Tibial nerve (tissue), 4 donors: ENCODE data around the gene GLI1. TPM values are rescaled to one million over a fixed set of nuclear protein-coding genes. Genes with fewer than 3 reads are reported as not detected.
"Not testable (repeated sequence)": the region's sequence is repeated elsewhere in the genome, so short reads cannot be mapped to it uniquely, and the experiment has no call there.

Experiments
- DNase-seq, 2 donors: peaks; one replicate each; pipeline ENCODE4 v3.0.0-alpha.2; 2019; ENCODE audit warnings: low spot score in 2 of 2
- H3K27ac ChIP-seq, 4 donors: fragments of 200-600 bp; sonication (generic) in 3 of 4; one replicate each; pipeline ENCODE4 v1.5.1; 2017 to 2019; ENCODE audit warnings: mild to moderate bottlenecking in 1 of 4
- H3K27me3 ChIP-seq, 2 donors: fragments of 200-600 bp; sonication (generic) in 1 of 2; one replicate each; pipeline versions ENCODE4 v1.5.1 to v1.6.0; 2017 to 2019
- H3K36me3 ChIP-seq, 3 donors: fragments of 200-600 bp; sonication (generic); one replicate each; pipeline ENCODE4 v1.5.1; 2018 to 2019
- H3K4me1 ChIP-seq, 4 donors: fragments of 200-600 bp; sonication (generic) in 3 of 4; one replicate each; pipeline ENCODE4 v1.5.1; 2017 to 2019
- H3K4me3 ChIP-seq, 4 donors: fragments of 200-600 bp; sonication (generic) in 3 of 4; one replicate each; pipeline ENCODE4 v1.5.1; 2017 to 2019; ENCODE audit warnings: mild to moderate bottlenecking in 1 of 4, moderate library complexity in 1 of 4
- H3K9me3 ChIP-seq, 4 donors: fragments of 200-600 bp; sonication (generic) in 3 of 4; one replicate each; pipeline ENCODE4 v1.5.1; 2017 to 2019
- CTCF ChIP-seq, 5 experiments: fragments of 200-600 bp in 3 of 5; fragments of 450-650 bp in 2 of 5; sonication (generic) in 3 of 5; IDR thresholded peaks; one replicate each; pipeline ENCODE4 v1.5.1; 2016 to 2019; ENCODE audit warnings: antibody characterized with exemption in 5 of 5, mild to moderate bottlenecking in 3 of 5, moderate library complexity in 2 of 5
- EP300 ChIP-seq, 2 donors: sonication (generic); formaldehyde crosslinking; IDR thresholded peaks; one replicate each; pipeline ENCODE4 v1.6.1; 2017; ENCODE audit warnings: antibody characterized with exemption in 2 of 2, mild to moderate bottlenecking in 1 of 2
- POLR2A ChIP-seq, 2 donors: fragments of 450-650 bp; IDR thresholded peaks; one replicate each; pipeline ENCODE4 v1.6.1; 2017; ENCODE audit warnings: antibody characterized with exemption in 2 of 2, mild to moderate bottlenecking in 2 of 2, moderate library complexity in 2 of 2
- WGBS, 2 donors: methylation state at CpG; one replicate each; pipeline ENCODE4 v1.1.5; 2018; 5-methylcytosine and 5-hydroxymethylcytosine counted together
- total RNA-seq, 4 donors: library from RNA; depleted of rRNA; stranded (reverse); fragments of >200 nt; gene quantifications; one replicate each; pipeline ENCODE4 v1.1.0, GENCODE V29; 2016

GLI1 gene
- total RNA-seq, 4 donors from 2014 or later, result 16.2 to 61.0 (median 38.7) TPM

DNA sequence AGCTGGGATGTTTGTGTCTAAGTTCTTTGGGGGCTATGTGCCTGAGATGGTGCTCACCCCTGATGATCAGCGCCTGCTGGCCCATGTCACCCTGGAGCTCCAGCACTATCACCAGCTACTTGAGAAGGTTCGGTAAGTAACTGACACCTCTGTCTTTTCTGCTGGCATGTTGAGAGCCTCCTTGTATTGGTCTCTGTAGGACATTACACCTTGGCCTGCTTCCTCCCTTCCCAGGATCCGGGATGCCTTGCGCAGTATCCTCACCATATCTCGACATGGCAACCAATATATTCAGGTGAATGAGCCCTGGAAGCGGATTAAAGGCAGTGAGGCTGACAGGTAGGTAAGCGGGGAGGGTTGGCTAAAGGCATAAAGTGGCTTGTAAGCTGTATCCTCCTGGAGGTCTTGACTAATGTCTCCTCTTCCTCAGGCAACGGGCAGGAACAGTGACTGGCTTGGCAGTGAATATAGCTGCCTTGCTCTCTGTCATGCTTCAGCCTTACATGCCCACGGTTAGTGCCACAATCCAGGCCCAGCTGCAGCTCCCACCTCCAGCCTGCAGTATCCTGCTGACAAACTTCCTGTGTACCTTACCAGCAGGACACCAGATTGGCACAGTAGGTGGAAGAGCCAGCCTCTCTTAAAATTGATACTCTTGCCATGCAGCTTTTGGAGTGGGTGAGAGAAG lies 55.3 kb downstream of the GLI1 start:
- H3K4me1 ChIP-seq, result peaks cover 0 to 34% (median 23%) of the 10 kb centered on the region in 4 donors
- DNase-seq, result no peak
- H3K9me3 ChIP-seq, result no peaks in the 10 kb centered on the region
- H3K27me3 ChIP-seq, result no peaks in the 10 kb centered on the region
- no peak overlapping the region for H3K4me3 ChIP-seq
- peaks cover 5 to 76% (median 45%) of the 10 kb centered on the region in 3 donors for H3K36me3 ChIP-seq
- 87 to 90% methylated on average over 9 of the region's 9 CpGs for WGBS, 2 donors
- TF ChIP-seq POLR2A (IDR thresholded peaks at IDR 0.05), result no peak
- no peak for TF ChIP-seq CTCF (IDR thresholded peaks at IDR 0.05)
- no peak for TF ChIP-seq EP300 (IDR thresholded peaks at IDR 0.05)
- H3K27ac ChIP-seq, result no peak overlapping the region

- peaks cover 5 to 70% (median 45%) of the 10 kb centered on the region in 3 donors for H3K36me3 ChIP-seq
- DNase-seq, result no peak
- WGBS, 2 donors, result 76 to 84% methylated on average over 3 of the region's 3 CpGs
- no peak overlapping the region for H3K4me3 ChIP-seq
- no peak for TF ChIP-seq CTCF (IDR thresholded peaks at IDR 0.05)
- no peak for TF ChIP-seq POLR2A (IDR thresholded peaks at IDR 0.05)
- TF ChIP-seq EP300 (IDR thresholded peaks at IDR 0.05), result no peak
- no peak overlapping the region for H3K27ac ChIP-seq
- H3K27me3 ChIP-seq, result no peaks in the 10 kb centered on the region
- peaks cover 0 to 34% (median 23%) of the 10 kb centered on the region in 4 donors for H3K4me1 ChIP-seq
- H3K9me3 ChIP-seq, result no peaks in the 10 kb centered on the region
Measured at GRCh38 chr12:57515408-57515933, 55.9 kb downstream of the GLI1 start.

DNA sequence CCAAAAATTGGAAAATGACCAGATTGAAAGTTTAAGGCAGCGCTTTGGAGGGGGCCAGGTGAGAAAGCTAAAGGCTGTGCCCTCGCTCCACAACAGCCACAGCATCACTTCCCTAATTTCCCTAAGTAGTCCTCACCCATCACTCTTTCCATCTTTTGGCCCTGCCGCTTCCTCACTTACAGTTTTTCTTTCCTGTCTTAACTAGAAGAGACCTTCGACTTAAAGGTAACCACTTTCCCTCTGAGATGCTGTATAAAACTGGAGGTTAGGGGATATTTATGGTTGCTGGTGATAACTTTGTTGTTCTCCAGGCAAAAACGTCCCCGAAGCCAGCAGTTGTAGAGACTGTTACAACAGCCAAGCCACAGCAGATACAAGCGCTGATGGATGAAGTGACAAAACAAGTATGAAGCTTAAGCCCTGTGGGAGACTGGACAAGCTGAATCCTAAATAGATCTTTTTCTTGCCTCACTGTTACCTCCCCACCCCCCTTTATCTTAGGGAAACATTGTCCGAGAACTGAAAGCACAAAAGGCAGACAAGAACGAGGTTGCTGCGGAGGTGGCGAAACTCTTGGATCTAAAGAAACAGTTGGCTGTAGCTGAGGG lies 56.5 kb downstream of the GLI1 start:
- H3K27ac ChIP-seq, result peak overlapping the region in 1 of 4 donors; percentile 23
- no peaks in the 10 kb centered on the region for H3K9me3 ChIP-seq
- H3K27me3 ChIP-seq, result no peaks in the 10 kb centered on the region
- WGBS, 2 donors, result 78 to 82% methylated on average over 11 of the region's 11 CpGs
- peaks cover 0 to 37% (median 25%) of the 10 kb centered on the region in 4 donors for H3K4me1 ChIP-seq
- no peak for DNase-seq
- no peak overlapping the region for H3K4me3 ChIP-seq
- TF ChIP-seq POLR2A (IDR thresholded peaks at IDR 0.05) (no peak), CTCF (IDR thresholded peaks at IDR 0.05) (no peak)
- peaks cover 5 to 65% (median 40%) of the 10 kb centered on the region in 3 donors for H3K36me3 ChIP-seq

DNA sequence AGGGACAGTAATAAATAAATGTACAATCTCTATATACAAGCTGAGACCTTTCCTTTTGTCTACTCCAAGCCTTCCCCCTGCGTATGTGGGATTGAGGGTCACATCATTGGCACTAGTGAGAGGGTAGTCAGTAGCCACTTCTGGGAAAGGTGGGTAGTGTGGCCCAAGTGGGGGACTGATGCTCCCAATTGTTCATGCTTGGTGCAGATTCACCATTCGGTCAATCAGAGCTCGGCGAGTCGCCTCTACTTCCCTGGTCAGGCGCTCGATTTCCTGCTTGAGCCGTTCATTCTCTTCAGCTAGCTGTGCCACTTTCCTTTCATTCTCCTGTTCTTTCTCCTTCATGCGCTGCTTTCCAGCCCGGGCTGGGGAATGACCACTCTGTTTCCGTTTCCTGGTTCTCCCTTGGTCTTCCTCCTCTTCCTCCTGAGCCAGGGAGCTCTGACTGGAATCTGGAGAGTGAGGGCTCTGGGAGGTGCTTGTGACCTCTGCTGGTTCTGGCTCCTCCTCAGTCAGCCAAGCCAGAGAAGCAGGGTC lies 57.1 kb downstream of the GLI1 start:
- Histone ChIP-seq H3K36me3 (peaks cover 5 to 58% (median 38%) of the 10 kb centered on the region in 3 donors), H3K27me3 (no peaks in the 10 kb centered on the region), H3K27ac (peak overlapping the region in 2 of 4 donors; percentile 23 to 100), H3K4me1 (peaks cover 0 to 44% (median 31%) of the 10 kb centered on the region in 4 donors), H3K9me3 (no peaks in the 10 kb centered on the region), H3K4me3 (no peak overlapping the region)
- DNase-seq, result no peak
- 86 to 87% methylated on average over 11 of the region's 11 CpGs for WGBS, 2 donors
- no peak for TF ChIP-seq CTCF (IDR thresholded peaks at IDR 0.05)
- no peak for TF ChIP-seq POLR2A (IDR thresholded peaks at IDR 0.05)
- TF ChIP-seq EP300 (IDR thresholded peaks at IDR 0.05), result no peak

DNA sequence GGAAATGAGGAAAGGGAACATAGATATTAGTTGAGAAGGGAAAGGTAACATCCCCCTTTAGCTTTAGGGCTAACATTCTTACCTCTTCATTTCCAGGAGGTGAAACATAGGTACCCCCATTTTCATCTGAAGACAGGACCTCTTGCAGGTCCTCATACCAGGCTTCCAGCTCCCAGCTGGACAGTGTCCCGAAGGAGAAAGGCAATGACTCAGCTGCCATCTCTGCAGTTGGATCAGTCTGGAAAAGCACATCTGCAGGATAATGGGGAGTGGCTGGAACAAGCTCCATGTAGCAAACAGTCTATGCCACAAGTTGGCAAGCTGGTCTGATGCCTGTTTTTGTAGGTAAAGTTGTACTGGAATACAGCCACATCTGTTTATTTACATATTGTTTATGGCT lies 57.6 kb downstream of the GLI1 start:
- H3K36me3 ChIP-seq, result peaks cover 5 to 53% (median 35%) of the 10 kb centered on the region in 3 donors
- H3K27ac ChIP-seq, result peak overlapping the region in 2 of 4 donors; percentile 23 to 100
- H3K4me3 ChIP-seq, result no peak overlapping the region
- TF ChIP-seq POLR2A (IDR thresholded peaks at IDR 0.05) (no peak), CTCF (IDR thresholded peaks at IDR 0.05) (no peak), EP300 (IDR thresholded peaks at IDR 0.05) (no peak)
- no peak for DNase-seq
- H3K27me3 ChIP-seq, result no peaks in the 10 kb centered on the region
- H3K4me1 ChIP-seq, result peaks cover 0 to 49% (median 36%) of the 10 kb centered on the region in 4 donors
- 35 to 86% methylated on average over 1 of the region's 1 CpG for WGBS, 2 donors
- H3K9me3 ChIP-seq, result no peaks in the 10 kb centered on the region

- DNase-seq, H3K9me3 ChIP-seq, H3K27me3 ChIP-seq: not testable (repeated sequence)
- 87 to 88% methylated on average over 10 of the region's 10 CpGs for WGBS, 2 donors
- H3K36me3 ChIP-seq, result peaks cover 5 to 48% (median 29%) of the 10 kb centered on the region in 3 donors
- peaks cover 0 to 51% (median 37%) of the 10 kb centered on the region in 4 donors for H3K4me1 ChIP-seq
- H3K27ac ChIP-seq, result peak overlapping the region in 3 of 4 donors; percentile 98 to 100 (median 100)
- H3K4me3 ChIP-seq, result peak overlapping the region in 1 of 4 donors; percentile 84
Measured at GRCh38 chr12:57517718-57518117, 58.1 kb downstream of the GLI1 start.
